Endodermal cell (in vitro differentiated cells): ENCODE results near the gene OTUD7B. TPM values are rescaled to one million over a fixed set of nuclear protein-coding genes. Genes with fewer than 3 reads are reported as not detected.

Experiments
- DNase-seq: peaks from one replicate; pipeline ENCODE4 v3.0.0-alpha.2; 2017
- H3K27ac ChIP-seq: 2 replicates; pipeline ENCODE4 v1.5.1; 2013; ENCODE audit warnings: mild to moderate bottlenecking, low read depth, low read length, moderate library complexity
- H3K27me3 ChIP-seq: 2 replicates; pipeline ENCODE4 v1.6.1; 2013; ENCODE audit warnings: mild to moderate bottlenecking, low read length, moderate library complexity; ENCODE audit not compliant: insufficient read depth, control insufficient read depth, poor library complexity, severe bottlenecking
- H3K36me3 ChIP-seq: 2 replicates; pipeline ENCODE4 v1.7.0; 2013; ENCODE audit warnings: mild to moderate bottlenecking, low read length, moderate library complexity; ENCODE audit not compliant: control insufficient read depth, insufficient read depth
- H3K4me1 ChIP-seq: one replicate; pipeline ENCODE4 v1.7.0; 2013; ENCODE audit warnings: low read length; ENCODE audit not compliant: control insufficient read depth, insufficient read depth
- H3K4me3 ChIP-seq: 2 replicates; pipeline ENCODE4 v1.5.1; 2013; ENCODE audit warnings: mild to moderate bottlenecking, low read length, moderate library complexity
- H3K9ac ChIP-seq: 2 replicates; pipeline ENCODE4 v1.6.1; 2013; ENCODE audit warnings: mild to moderate bottlenecking, low read length, moderate library complexity; ENCODE audit not compliant: poor library complexity, severe bottlenecking; ENCODE audit errors: extremely low read depth
- H3K9me3 ChIP-seq: 2 replicates; pipeline ENCODE4 v1.6.1; 2013; ENCODE audit warnings: mild to moderate bottlenecking, low read length, moderate library complexity; ENCODE audit not compliant: control insufficient read depth
- H3K27ac Mint-ChIP-seq: 2 replicates; pipeline ENCODE4 v1.8.0; 2020; ENCODE audit warnings: mixed read lengths
- H3K27me3 Mint-ChIP-seq: 2 replicates; pipeline ENCODE4 v1.8.0; 2021; ENCODE audit warnings: mild to moderate bottlenecking, mixed read lengths; ENCODE audit not compliant: insufficient read depth
- H3K36me3 Mint-ChIP-seq: 2 replicates; pipeline ENCODE4 v1.8.0; 2020; ENCODE audit warnings: low read depth, mixed read lengths
- H3K4me1 Mint-ChIP-seq: 2 replicates; pipeline ENCODE4 v1.8.0; 2020; ENCODE audit warnings: mixed read lengths
- H3K4me3 Mint-ChIP-seq: 2 replicates; pipeline ENCODE4 v1.8.0; 2020; ENCODE audit warnings: mild to moderate bottlenecking, moderate library complexity, mixed read lengths
- H3K9me3 Mint-ChIP-seq: 2 replicates; pipeline ENCODE4 v1.8.0; 2020; ENCODE audit warnings: mild to moderate bottlenecking, mixed read lengths
- CTCF ChIP-seq: fragments of 200-600 bp; sonication (generic); conservative IDR thresholded peaks from 2 replicates; pipeline ENCODE4 v1.5.0; 2021; ENCODE audit warnings: antibody characterized with exemption, mild to moderate bottlenecking
- WGBS, 2 experiments: methylation state at CpG; one replicate each; pipeline versions ENCODE4 v1.1.5 to v1.1.7; 2013; ENCODE audit warnings: missing lambda C conversion rate in 2 of 2, mixed read lengths in 1 of 2; ENCODE audit not compliant: insufficient coverage in 1 of 2, insufficient read length in 1 of 2; 5-methylcytosine and 5-hydroxymethylcytosine counted together
- total RNA-seq, 2 donors: library from RNA; stranded (reverse); fragmentation: NEBNext Ultra II Directional in 1 of 2; extraction: Animal tissue kit (Norgen Biotek cat#: 25700) in 1 of 2; gene quantifications; 2 replicates in 1 of 2; 3 replicates in 1 of 2; pipeline ENCODE4 v1.2.1, GENCODE V29; 2021

The OTUD7B gene
- total RNA-seq, 2 donors from 2014 or later: 26.6 to 31.1 TPM

- peaks cover 4% of the 10 kb centered on the region for H3K27me3 Mint-ChIP-seq
- no peak overlapping the region for H3K4me3 Mint-ChIP-seq
- DNase-seq: no peak
- 96 to 100% methylated on average over 3 to 4 of the region's 4 CpGs for WGBS, 2 experiments
- H3K9me3 Mint-ChIP-seq: no peaks in the 10 kb centered on the region
- Histone ChIP-seq H3K27me3 (no peaks in the 10 kb centered on the region), H3K36me3 (no peaks in the 10 kb centered on the region), H3K9me3 (no peaks in the 10 kb centered on the region), H3K27ac (no peak overlapping the region), H3K9ac (no peak overlapping the region), H3K4me3 (no peak overlapping the region), H3K4me1 (no peaks in the 10 kb centered on the region)
- H3K4me1 Mint-ChIP-seq: peaks cover 36% of the 10 kb centered on the region
- no peaks in the 10 kb centered on the region for H3K36me3 Mint-ChIP-seq
- no peak overlapping the region for H3K27ac Mint-ChIP-seq
- no peak for TF ChIP-seq CTCF
These were observed 77.3 kb downstream of the OTUD7B start for GRCh38 chr1:149933208-149933607.

- Histone ChIP-seq H3K9me3 (no peaks in the 10 kb centered on the region), H3K4me3 (no peak overlapping the region), H3K27ac (no peak overlapping the region), H3K27me3 (no peaks in the 10 kb centered on the region), H3K9ac (no peak overlapping the region), H3K4me1 (no peaks in the 10 kb centered on the region), H3K36me3 (no peaks in the 10 kb centered on the region)
- Mint-ChIP-seq H3K36me3 (no peaks in the 10 kb centered on the region), H3K9me3 (no peaks in the 10 kb centered on the region), H3K4me3 (no peak overlapping the region), H3K27me3 (peaks cover 4% of the 10 kb centered on the region), H3K4me1 (peaks cover 32% of the 10 kb centered on the region), H3K27ac (no peak overlapping the region)
- WGBS, 2 experiments: 90 to 97% methylated on average over 3 to 8 of the region's 8 CpGs
- DNase-seq: no peak
- no peak for TF ChIP-seq CTCF
These were observed 78.1 kb downstream of the OTUD7B start for GRCh38 chr1:149932474-149932873.

GRCh38 chr1:149931212-149931790 lies 79.2 kb downstream of the OTUD7B start:
- Histone ChIP-seq H3K4me3 (no peak overlapping the region), H3K27me3 (no peaks in the 10 kb centered on the region), H3K9ac (no peak overlapping the region), H3K9me3 (no peaks in the 10 kb centered on the region), H3K4me1 (peaks cover 5% of the 10 kb centered on the region), H3K36me3 (peaks cover 6% of the 10 kb centered on the region), H3K27ac (no peak overlapping the region)
- Mint-ChIP-seq H3K9me3 (no peaks in the 10 kb centered on the region), H3K4me1 (peaks cover 24% of the 10 kb centered on the region), H3K27ac (no peak overlapping the region), H3K36me3 (peaks cover 5% of the 10 kb centered on the region), H3K27me3 (peaks cover 4% of the 10 kb centered on the region), H3K4me3 (no peak overlapping the region)
- no peak for DNase-seq
- 91 to 92% methylated on average over 10 to 13 of the region's 13 CpGs for WGBS, 2 experiments
- TF ChIP-seq CTCF: no peak
